DMS 273 (cell line): ENCODE measurements around the gene PIGM.
"Not testable (repeated sequence)": the region's sequence is repeated elsewhere in the genome, so short reads cannot be mapped to it uniquely, and the experiment has no call there.

Experiments used
- DNase-seq: peaks from one replicate; lab custom pipeline; 2025; ENCODE audit not compliant: unreplicated experiment; lab: John Stamatoyannopoulos, UW

PIGM gene

DNA sequence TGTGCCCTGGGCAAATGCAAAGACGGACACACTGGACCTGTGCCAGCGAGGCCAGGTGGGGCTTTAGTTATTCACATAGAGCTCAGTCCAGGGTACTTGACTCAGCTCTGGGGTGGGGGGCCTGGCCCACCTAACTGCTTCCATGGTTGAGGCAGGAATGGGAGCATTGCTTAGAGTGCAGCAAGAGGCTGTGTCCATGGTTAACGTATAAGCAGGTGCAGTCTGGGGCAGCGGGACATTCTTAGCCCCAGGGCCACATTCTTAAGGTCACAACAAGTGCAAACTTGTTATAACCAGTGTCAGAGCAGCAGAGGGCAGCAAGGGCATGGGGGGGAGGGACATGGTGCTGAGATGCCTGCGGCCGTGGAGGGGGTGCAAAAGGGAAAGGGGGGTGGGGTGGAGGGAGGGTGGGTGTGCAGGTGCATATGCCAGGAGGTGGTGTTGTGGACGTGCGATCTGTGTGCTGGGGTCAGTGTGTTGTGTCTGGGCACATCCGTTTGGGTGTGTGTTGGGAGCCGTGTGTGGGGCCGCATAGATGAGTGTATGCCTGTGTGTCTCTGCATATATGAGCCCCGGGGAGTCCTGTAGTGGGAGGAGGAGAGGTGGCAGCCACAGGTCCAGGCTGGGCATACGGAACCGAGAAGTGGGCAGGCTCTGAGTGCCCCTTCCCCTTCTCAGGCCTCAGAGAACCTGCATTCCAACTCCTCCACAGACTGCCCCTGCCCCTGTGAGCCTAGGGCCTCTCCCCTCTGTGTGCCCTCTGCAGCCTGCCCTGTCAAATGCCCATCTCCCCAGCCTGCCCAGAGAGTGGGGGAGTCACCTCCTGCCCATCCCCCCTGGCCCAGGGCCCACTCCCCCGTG lies 29.8 kb upstream of the PIGM start:
- DNase-seq = no peak

DNA sequence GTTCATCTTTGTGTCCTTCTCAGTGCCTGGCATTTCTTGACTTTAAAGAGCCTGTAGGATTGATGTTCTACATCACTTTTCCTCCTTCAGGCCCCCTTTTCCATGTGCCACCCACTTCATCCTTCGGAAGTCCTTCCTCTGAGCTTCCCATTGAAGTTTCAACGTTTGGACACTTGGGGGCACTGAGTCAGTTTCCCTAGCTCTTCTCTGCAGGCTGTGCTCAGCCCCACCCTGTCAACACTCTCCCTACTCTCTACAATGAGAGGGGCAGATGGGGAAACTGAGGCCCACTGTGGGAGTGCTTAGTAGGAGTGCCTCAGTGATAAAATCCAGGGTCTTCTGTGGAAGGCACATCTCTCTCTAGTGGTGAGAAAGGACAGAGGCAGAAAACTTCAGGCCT lies 26.3 kb upstream of the PIGM start:
- peak; percentile 29 for DNase-seq

DNA sequence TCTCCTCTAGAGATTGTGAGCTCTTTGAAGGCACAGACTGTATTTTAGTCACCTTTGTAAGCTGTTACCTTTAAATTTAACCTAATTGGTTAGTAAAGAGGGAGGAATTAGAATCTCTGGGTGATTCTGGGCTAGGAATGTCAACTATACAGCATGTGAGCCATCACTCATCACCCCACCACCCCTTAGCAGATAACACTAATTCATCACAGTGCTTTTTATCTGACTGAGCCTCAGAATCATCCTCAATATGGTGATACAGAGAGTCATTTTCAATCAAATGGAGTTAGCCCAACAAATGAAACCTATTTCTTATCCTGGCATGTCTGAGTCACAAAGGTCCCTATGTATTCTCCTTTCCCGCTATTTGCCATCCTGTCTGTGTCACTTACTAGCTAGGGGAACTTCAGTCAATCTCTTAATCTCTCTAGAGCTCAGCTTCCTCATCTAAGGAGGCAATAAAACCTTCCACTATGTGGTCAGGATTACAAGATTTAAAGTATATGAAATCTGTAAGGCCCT lies 24.9 kb upstream of the PIGM start:
- DNase-seq = no peak

- DNase-seq = no peak
Observed at GRCh38 chr1:160053548-160054365, 22.0 kb upstream of the PIGM start.

DNA sequence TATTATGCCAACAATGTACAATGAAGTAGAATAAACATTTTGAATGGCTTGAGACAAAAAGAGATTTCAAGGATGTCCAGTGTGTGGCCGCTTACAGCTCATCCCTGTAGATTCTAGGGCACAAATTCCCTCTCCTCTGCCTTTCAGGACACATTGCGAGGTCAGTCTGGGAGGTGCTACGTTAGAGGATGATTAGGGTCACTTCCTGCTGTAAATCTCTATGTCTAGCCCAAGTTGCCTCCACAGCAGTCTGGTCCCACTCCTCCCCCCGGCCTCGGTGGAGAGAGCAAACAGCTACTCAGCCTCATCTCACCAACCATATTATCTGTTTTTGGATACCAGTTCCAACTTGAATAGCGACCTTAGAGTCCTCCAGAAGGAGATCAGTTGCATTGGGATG lies 21.1 kb upstream of the PIGM start:
- no peak for DNase-seq

- no peak for DNase-seq
Observed at GRCh38 chr1:160050619-160051018, 18.8 kb upstream of the PIGM start.

DNA sequence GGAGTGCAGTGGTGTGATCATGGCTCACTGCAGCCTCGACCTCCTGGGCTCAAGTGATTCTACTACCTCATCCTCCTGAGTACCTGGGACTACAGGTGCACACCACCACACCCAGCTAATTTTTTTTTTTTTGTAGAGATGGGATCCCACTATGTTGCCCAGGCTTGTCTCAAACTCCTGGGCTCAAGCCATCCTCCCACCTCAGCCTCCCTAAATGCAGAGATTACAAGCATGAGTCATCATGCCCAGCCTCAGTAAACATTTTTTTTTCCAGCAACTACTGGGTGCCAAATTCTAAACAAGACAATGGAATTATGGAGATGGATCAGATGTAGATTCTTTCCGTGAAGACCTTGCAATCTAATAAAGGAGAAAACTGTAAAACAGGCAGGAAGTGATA lies 18.4 kb upstream of the PIGM start:
- DNase-seq = not testable (repeated sequence)

GRCh38 chr1:160049101-160049500 lies 17.3 kb upstream of the PIGM start:
- no peak for DNase-seq

DNA sequence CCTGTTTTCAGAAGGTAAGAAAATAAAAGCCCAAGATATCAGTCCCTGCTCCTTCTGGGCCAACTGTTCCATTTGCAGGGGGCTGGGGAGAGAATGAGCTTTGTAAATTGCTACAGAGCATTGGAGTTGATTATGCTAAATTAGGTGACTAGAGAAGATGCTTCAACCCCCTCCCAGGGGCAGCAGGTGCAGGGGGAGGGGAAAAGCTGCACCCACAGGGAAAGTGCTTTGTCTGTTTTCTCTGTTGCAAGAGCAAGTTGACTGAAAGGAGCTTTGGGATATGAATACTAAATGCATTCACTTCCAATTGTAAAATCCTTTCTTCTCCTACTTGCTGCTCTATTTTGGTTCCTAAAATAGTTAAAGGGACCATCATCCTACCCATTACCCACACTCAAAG lies 16.5 kb upstream of the PIGM start:
- DNase-seq = no peak

DNA sequence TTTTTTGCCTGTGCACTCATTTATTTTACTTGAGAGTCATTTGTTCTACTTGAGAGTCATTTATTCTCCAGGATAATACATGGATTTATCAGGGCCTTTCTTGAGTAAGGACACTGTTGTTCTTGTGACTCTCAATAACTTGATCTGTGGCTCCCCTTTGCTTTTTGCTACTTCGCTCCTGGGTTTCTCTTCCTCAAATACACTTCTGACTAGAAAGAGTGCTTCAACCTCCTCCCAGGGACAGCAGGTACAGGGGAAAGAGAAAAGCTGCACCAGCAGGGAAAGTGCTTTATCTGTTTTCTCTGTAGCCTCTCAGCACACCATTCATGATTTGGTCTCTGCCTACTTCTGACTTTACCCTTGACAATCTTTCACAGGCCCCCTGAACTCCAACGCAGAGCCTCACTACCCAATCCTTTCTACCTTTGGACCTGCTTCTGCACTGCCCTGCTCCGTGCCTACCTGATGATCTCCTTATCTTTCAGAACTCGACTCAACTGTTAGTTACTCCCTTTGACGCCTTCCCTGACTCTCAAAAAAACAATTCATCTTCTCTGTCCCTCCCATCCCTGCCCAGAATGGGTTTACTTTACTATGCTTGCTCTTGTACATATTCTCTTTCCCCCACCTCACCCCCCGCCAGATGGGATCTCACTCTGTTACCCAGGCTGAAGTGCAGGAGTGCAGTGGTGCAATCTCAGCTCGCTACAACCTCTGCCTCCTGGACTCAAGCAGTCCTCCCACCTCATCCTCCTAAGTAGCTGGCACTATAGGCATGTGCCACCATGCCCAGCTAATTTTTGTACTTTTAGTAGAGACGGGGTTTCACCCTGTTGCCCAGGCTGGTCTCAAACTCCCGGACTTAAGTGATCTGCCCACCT lies 15.6 kb upstream of the PIGM start:
- DNase-seq = no peak

DNA sequence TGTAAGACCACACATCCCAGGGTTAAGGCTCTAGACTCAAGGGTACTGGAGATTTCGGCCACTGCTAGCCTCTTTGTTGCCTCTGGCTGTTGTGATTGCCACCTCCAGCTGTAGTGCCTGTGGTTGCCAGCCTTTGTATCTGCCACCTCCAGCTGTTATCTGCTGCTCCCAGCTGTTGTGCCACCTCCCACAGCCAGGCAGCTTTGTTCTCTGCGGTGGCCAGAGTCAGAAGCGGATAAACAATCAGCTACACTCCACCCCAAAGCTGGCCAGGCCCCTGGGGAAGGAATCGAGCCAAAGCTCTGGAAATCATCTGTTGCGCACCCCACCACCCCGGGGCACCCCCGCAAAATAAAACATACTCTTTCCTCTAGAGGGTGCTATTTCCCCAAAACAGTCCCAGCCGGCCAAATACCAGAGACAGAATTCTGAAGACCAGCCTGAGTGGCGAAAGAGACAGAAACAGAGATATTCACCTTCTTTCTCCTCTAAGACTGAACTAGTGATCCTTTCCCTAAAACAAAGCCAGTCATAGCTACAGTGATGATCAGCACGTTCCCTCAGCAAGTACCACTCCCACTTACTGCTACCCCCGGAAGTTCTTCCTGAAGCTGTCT lies 14.8 kb upstream of the PIGM start:
- peak; percentile 74 for DNase-seq

DNA sequence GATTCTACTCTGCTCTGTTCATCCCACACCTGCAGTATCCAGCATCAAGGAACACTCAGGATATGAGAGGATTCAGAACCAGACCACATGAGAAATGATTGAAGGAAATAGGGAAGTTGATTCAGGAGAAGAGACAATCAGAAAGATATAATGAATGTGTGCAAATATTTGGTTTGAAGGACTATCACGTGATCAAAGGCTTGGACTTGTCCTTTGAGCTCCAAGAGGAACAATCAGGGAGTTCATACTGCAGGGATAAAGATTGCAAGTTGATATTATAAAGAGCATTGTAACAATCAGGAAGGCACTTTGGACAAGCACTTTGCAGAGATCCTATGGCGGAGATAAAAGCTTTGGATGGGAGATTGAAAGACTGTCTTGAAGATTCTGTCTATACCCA lies 13.9 kb upstream of the PIGM start:
- no peak for DNase-seq

DNA sequence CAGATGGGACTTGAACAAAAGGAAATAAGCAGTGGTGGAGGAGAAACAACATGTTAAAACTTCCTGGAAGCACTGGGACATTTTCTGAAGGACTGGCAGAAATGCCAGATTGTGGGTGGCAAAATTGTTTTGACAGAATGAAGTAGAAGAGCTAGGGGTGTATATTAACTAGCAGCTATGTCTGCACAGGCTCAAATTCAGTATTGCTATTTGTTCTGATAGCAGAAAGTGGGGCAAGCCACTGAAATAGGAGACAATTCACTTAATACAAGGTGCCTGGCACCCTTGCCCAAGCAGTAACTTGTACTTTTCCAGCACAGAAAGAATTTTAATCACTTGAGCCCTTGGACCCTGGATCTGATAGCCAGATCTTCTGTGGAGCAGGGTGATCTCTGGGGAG lies 11.8 kb upstream of the PIGM start:
- no peak for DNase-seq

DNA sequence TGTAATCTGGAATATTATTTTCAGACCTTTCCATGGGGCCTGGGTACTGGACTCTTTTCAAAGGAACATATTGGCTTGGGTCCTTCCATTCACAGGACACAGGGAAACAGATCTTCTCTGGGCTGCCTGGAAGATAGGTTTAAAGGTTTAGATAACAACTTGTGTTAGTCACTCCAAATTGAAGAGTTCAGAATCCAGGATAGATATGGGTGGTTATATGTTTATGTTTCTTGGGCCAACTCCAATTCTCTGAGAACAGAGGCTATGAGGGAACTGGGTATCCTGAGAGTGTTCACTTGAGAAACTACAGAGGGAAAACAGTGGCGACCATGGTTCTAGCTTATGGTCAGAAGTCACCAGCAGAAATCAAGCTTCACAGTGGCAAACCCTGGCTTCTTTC lies 8.7 kb upstream of the PIGM start:
- DNase-seq = no peak

DNA sequence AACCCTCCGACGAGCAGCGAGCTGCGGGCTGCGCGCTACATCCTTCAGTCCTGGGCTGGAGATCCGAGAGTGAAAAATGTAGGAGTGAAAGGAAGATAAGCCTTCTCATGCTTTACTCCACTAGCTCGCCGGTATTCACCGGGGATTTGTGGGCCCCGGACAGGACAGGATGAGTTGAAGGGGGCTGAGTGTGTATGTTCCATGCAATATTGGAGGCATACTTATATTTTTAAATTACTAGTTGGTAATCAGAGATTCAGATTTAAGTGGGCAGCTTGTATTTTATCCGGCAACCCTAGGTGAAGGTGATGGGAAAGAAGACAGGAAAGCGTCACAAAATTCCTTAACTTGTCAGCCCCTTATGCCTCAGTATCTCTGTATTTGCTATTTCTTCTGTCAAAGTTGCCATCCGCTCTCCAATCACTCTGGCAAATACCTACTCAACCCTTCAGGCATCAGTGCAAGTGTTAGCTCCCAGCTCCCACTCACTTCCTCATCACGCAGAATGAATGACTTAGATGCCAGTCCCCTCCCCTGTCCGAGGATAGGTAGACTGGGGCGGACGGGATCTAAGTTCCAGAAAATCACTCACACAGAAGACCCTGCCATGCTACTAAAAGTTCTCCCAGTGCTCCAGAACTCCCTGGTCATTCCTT lies 503 bp upstream of the PIGM start:
- peak; percentile 35 for DNase-seq

DNA sequence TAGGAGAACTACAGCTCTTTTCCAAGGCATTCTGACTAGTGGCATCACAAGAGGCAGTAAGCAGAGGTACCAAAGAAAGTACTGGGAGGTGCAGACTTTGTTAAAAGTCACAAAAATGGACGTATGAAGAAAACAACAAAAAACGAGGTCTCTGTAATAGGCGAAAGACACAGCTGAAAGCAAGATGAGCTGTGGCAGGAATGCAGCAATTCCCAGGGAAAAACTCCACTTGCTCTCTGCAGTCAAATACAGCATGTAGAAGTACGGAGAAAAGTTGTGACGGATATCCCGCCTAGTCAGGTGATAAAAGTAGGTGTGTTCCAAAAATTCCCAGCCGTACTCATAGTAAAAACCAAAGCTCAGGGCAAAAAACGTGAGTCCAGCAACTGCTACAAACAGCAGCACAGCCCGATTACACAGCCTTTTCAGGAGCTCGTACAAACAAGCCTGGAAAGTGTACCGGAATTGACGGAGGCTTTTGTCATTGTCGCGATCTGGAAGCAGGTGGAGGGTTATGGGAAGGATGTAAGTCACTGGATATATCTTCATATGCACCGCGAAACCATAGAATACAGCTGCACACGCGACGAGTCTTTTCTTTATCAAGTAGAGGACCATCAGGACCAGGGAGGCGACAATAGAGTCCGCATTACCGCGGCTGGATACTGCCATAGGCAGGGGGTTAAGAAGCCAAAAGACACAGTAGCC lies 979 bp downstream of the PIGM start:
- peak; percentile 39 for DNase-seq

DNA sequence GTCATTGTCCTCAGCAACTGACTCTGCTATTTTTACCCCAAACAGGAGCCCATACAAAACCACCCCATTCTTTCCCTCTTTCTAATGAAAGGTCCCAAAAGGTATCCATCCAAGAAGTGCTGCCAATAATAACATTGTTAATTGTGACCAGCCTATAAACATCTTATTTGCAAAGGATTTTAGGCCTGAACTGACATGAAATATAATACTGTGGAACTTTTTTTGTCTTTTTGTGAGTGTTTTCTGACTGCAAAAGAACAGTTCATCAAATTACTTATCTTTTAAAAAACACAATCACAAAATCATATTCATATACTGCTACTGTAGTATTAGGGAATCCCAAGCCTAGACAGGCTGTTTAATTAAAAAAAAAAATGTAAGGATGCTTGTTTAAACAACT lies 3.4 kb downstream of the PIGM start:
- no peak for DNase-seq

DNA sequence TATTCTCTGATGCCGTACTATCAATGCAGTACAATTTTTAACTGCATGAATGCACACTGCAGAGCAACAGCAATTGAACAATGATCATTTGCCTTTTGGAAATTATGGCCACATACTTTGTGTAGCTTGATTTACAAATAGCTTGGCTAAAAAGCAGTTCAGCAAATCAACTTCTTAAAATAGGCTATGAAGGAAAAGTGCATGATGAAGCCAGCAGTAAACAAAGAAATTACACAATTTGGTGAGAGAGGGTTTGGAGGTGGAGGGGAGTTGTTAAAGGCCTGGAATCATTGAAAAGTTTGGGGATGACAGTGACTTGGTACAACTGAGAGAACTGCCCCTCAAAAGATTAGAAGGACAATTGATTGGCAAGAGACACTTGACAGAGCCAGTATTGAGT lies 6.5 kb downstream of the PIGM start:
- DNase-seq = no peak

GRCh38 chr1:160024195-160024905 lies 7.4 kb downstream of the PIGM start:
- no peak for DNase-seq
